C1 segment of cervical spinal cord (tissue), 14 donors: ENCODE results near the gene PSME2.

Experiments used
- DNase-seq, 14 donors: peaks; one replicate each; lab custom pipeline; 2025; lab: John Stamatoyannopoulos, UW

The PSME2 gene

GRCh38 chr14:24095271-24096068, 50.9 kb downstream of the PSME2 start:
- peak in 6 of 14 donors; percentile 14 to 47 (median 34) for DNase-seq

GRCh38 chr14:24094841-24095270, 51.6 kb downstream of the PSME2 start:
- DNase-seq: peak in 3 of 14 donors; percentile 30 to 52 (median 41)

GRCh38 chr14:24093901-24094840, 52.2 kb downstream of the PSME2 start, which contains the start of gene PCK2:
TSS of gene PCK2 (plus strand) at chr14:24094311. CDS start at chr14:24094406, 95 bp downstream.
- DNase-seq: peak in 13 of 14 donors; percentile 48 to 85 (median 71)
